ENCODE measurements around the gene SEMA3E.

The SEMA3E gene

GRCh38 chr7:83640731-83641537, 8.0 kb downstream of the SEMA3E start:
- H3K4me1 ChIP-seq (ENCODE audit: control extremely low read depth in 1 of 4, control insufficient read depth in 4 of 4, insufficient read depth in 4 of 4, low read length in 3 of 4): no peaks in the 10 kb centered on the region
- CTCF ChIA-PET: no interaction called here
- H3K36me3 ChIP-seq (ENCODE audit: control insufficient read depth in 4 of 4, insufficient read depth in 4 of 4, low read length in 3 of 4): no peaks in the 10 kb centered on the region
- H3K27ac ChIP-seq (ENCODE audit: insufficient read depth in 1 of 2, low read depth in 1 of 2, low read length in 2 of 2, poor library complexity in 1 of 2, severe bottlenecking in 2 of 2): no peak overlapping the region
- no peak for DNase-seq
- POLR2A ChIA-PET: no interaction called here
- H3K27me3 ChIP-seq (replicated peaks in 2 of 5; ENCODE audit: control insufficient read depth in 4 of 5, insufficient read depth in 5 of 5, low read length in 4 of 5): peaks cover 0 to 1% (median 0%) of the 10 kb centered on the region in 5 experiments
- no peak overlapping the region for H3K4me3 ChIP-seq (ENCODE audit: control insufficient read depth in 1 of 7, extremely low read depth in 1 of 7, insufficient read depth in 4 of 7, low read depth in 2 of 7, low read length in 6 of 7)
- no CpG with 5 or more reads among the region's 1 CpG for WGBS (ENCODE audit: insufficient coverage)
- H3K9me3 ChIP-seq (ENCODE audit: control extremely low read depth in 1 of 5, control insufficient read depth in 4 of 5, insufficient read depth in 2 of 5, low read depth in 1 of 5, low read length in 4 of 5): no peaks in the 10 kb centered on the region

- Histone ChIP-seq H3K4me3 (ENCODE audit: control insufficient read depth in 1 of 7, extremely low read depth in 1 of 7, insufficient read depth in 4 of 7, low read depth in 2 of 7, low read length in 6 of 7) (no peak overlapping the region), H3K9me3 (ENCODE audit: control extremely low read depth in 1 of 5, control insufficient read depth in 4 of 5, insufficient read depth in 2 of 5, low read depth in 1 of 5, low read length in 4 of 5) (no peaks in the 10 kb centered on the region), H3K27me3 (replicated peaks in 2 of 5; ENCODE audit: control insufficient read depth in 4 of 5, insufficient read depth in 5 of 5, low read length in 4 of 5) (peaks cover 0 to 1% (median 0%) of the 10 kb centered on the region in 5 experiments), H3K27ac (ENCODE audit: insufficient read depth in 1 of 2, low read depth in 1 of 2, low read length in 2 of 2, poor library complexity in 1 of 2, severe bottlenecking in 2 of 2) (no peak overlapping the region), H3K4me1 (ENCODE audit: control extremely low read depth in 1 of 4, control insufficient read depth in 4 of 4, insufficient read depth in 4 of 4, low read length in 3 of 4) (no peaks in the 10 kb centered on the region), H3K36me3 (ENCODE audit: control insufficient read depth in 4 of 4, insufficient read depth in 4 of 4, low read length in 3 of 4) (no peaks in the 10 kb centered on the region)
- no CpG with 5 or more reads among the region's 1 CpG for WGBS (ENCODE audit: insufficient coverage)
- no peak for DNase-seq
- CTCF ChIA-PET: no interaction called here
- POLR2A ChIA-PET: no interaction called here
These were observed 8.7 kb downstream of the SEMA3E start for GRCh38 chr7:83640240-83640639.

- ChIA-PET POLR2A (interaction anchor here (0.6 to 0.7 kb wide), 2 partner anchors 308 to 792 kb away, joined by 3 read pairs; no protein-coding TSS in a partner anchor), CTCF (no interaction called here)
- Histone ChIP-seq H3K9me3 (ENCODE audit: control extremely low read depth in 1 of 5, control insufficient read depth in 4 of 5, insufficient read depth in 2 of 5, low read depth in 1 of 5, low read length in 4 of 5) (no peaks in the 10 kb centered on the region), H3K4me1 (ENCODE audit: control extremely low read depth in 1 of 4, control insufficient read depth in 4 of 4, insufficient read depth in 4 of 4, low read length in 3 of 4) (no peaks in the 10 kb centered on the region), H3K27ac (ENCODE audit: insufficient read depth in 1 of 2, low read depth in 1 of 2, low read length in 2 of 2, poor library complexity in 1 of 2, severe bottlenecking in 2 of 2) (no peak overlapping the region), H3K27me3 (replicated peaks in 2 of 5; ENCODE audit: control insufficient read depth in 4 of 5, insufficient read depth in 5 of 5, low read length in 4 of 5) (no peaks in the 10 kb centered on the region), H3K36me3 (ENCODE audit: control insufficient read depth in 4 of 4, insufficient read depth in 4 of 4, low read length in 3 of 4) (no peaks in the 10 kb centered on the region), H3K4me3 (ENCODE audit: control insufficient read depth in 1 of 7, extremely low read depth in 1 of 7, insufficient read depth in 4 of 7, low read depth in 2 of 7, low read length in 6 of 7) (no peak overlapping the region)
- no CpG with 5 or more reads among the region's 2 CpGs for WGBS (ENCODE audit: insufficient coverage)
- no peak for DNase-seq
These were observed 15.4 kb downstream of the SEMA3E start for GRCh38 chr7:83633516-83633915.

- CTCF ChIA-PET: interaction anchor here (1.6 kb wide), 1 partner anchor 11 kb away, joined by 3 read pairs; no protein-coding TSS in a partner anchor
- no peak overlapping the region for H3K27ac ChIP-seq (ENCODE audit: insufficient read depth in 1 of 2, low read depth in 1 of 2, low read length in 2 of 2, poor library complexity in 1 of 2, severe bottlenecking in 2 of 2)
These were observed 19.6 kb downstream of the SEMA3E start for GRCh38 chr7:83629117-83629880.

GRCh38 chr7:83617858-83618257, 31.1 kb downstream of the SEMA3E start:
- H3K9me3 ChIP-seq (ENCODE audit: control extremely low read depth in 1 of 5, control insufficient read depth in 4 of 5, insufficient read depth in 2 of 5, low read depth in 1 of 5, low read length in 4 of 5): no peaks in the 10 kb centered on the region
- no peaks in the 10 kb centered on the region for H3K27me3 ChIP-seq (replicated peaks in 2 of 5; ENCODE audit: control insufficient read depth in 4 of 5, insufficient read depth in 5 of 5, low read length in 4 of 5)
- no peak overlapping the region for H3K4me3 ChIP-seq (ENCODE audit: control insufficient read depth in 1 of 7, extremely low read depth in 1 of 7, insufficient read depth in 4 of 7, low read depth in 2 of 7, low read length in 6 of 7)
- H3K4me1 ChIP-seq (ENCODE audit: control extremely low read depth in 1 of 4, control insufficient read depth in 4 of 4, insufficient read depth in 4 of 4, low read length in 3 of 4): no peaks in the 10 kb centered on the region
- ChIA-PET CTCF (interaction anchor here (1.1 kb wide), 1 partner anchor 12 kb away, joined by 3 read pairs; no protein-coding TSS in a partner anchor), POLR2A (no interaction called here)
- DNase-seq: no peak
- no peaks in the 10 kb centered on the region for H3K36me3 ChIP-seq (ENCODE audit: control insufficient read depth in 4 of 4, insufficient read depth in 4 of 4, low read length in 3 of 4)
- no peak overlapping the region for H3K27ac ChIP-seq (ENCODE audit: insufficient read depth in 1 of 2, low read depth in 1 of 2, low read length in 2 of 2, poor library complexity in 1 of 2, severe bottlenecking in 2 of 2)

More at GRCh38 chr7:83629117-83629880, 19.6 kb downstream of the SEMA3E start:
- no peak for DNase-seq
- POLR2A ChIA-PET: no interaction called here
- 82% methylated on average over 12 of the region's 12 CpGs for WGBS (ENCODE audit: insufficient coverage)
- no peak overlapping the region for H3K4me3 ChIP-seq (ENCODE audit: control insufficient read depth in 1 of 7, extremely low read depth in 1 of 7, insufficient read depth in 4 of 7, low read depth in 2 of 7, low read length in 6 of 7)
- no peaks in the 10 kb centered on the region for H3K36me3 ChIP-seq (ENCODE audit: control insufficient read depth in 4 of 4, insufficient read depth in 4 of 4, low read length in 3 of 4)
- H3K27me3 ChIP-seq (replicated peaks in 2 of 5; ENCODE audit: control insufficient read depth in 4 of 5, insufficient read depth in 5 of 5, low read length in 4 of 5): no peaks in the 10 kb centered on the region
- H3K9me3 ChIP-seq (ENCODE audit: control extremely low read depth in 1 of 5, control insufficient read depth in 4 of 5, insufficient read depth in 2 of 5, low read depth in 1 of 5, low read length in 4 of 5): no peaks in the 10 kb centered on the region
- H3K4me1 ChIP-seq (ENCODE audit: control extremely low read depth in 1 of 4, control insufficient read depth in 4 of 4, insufficient read depth in 4 of 4, low read length in 3 of 4): no peaks in the 10 kb centered on the region

GRCh38 chr7:83614112-83614511, 34.8 kb downstream of the SEMA3E start:
- Histone ChIP-seq H3K36me3 (ENCODE audit: control insufficient read depth in 4 of 4, insufficient read depth in 4 of 4, low read length in 3 of 4) (no peaks in the 10 kb centered on the region), H3K4me3 (ENCODE audit: control insufficient read depth in 1 of 7, extremely low read depth in 1 of 7, insufficient read depth in 4 of 7, low read depth in 2 of 7, low read length in 6 of 7) (no peak overlapping the region), H3K27ac (ENCODE audit: insufficient read depth in 1 of 2, low read depth in 1 of 2, low read length in 2 of 2, poor library complexity in 1 of 2, severe bottlenecking in 2 of 2) (no peak overlapping the region), H3K9me3 (ENCODE audit: control extremely low read depth in 1 of 5, control insufficient read depth in 4 of 5, insufficient read depth in 2 of 5, low read depth in 1 of 5, low read length in 4 of 5) (no peaks in the 10 kb centered on the region), H3K27me3 (replicated peaks in 2 of 5; ENCODE audit: control insufficient read depth in 4 of 5, insufficient read depth in 5 of 5, low read length in 4 of 5) (no peaks in the 10 kb centered on the region), H3K4me1 (ENCODE audit: control extremely low read depth in 1 of 4, control insufficient read depth in 4 of 4, insufficient read depth in 4 of 4, low read length in 3 of 4) (no peaks in the 10 kb centered on the region)
- DNase-seq: no peak
- WGBS (ENCODE audit: insufficient coverage): 67% methylated on average over 3 of the region's 3 CpGs
- ChIA-PET CTCF (no interaction called here), POLR2A (no interaction called here)

GRCh38 chr7:83613232-83613631, 35.7 kb downstream of the SEMA3E start:
- Histone ChIP-seq H3K27me3 (replicated peaks in 2 of 5; ENCODE audit: control insufficient read depth in 4 of 5, insufficient read depth in 5 of 5, low read length in 4 of 5) (no peaks in the 10 kb centered on the region), H3K36me3 (ENCODE audit: control insufficient read depth in 4 of 4, insufficient read depth in 4 of 4, low read length in 3 of 4) (no peaks in the 10 kb centered on the region), H3K4me1 (ENCODE audit: control extremely low read depth in 1 of 4, control insufficient read depth in 4 of 4, insufficient read depth in 4 of 4, low read length in 3 of 4) (no peaks in the 10 kb centered on the region), H3K9me3 (ENCODE audit: control extremely low read depth in 1 of 5, control insufficient read depth in 4 of 5, insufficient read depth in 2 of 5, low read depth in 1 of 5, low read length in 4 of 5) (no peaks in the 10 kb centered on the region), H3K27ac (ENCODE audit: insufficient read depth in 1 of 2, low read depth in 1 of 2, low read length in 2 of 2, poor library complexity in 1 of 2, severe bottlenecking in 2 of 2) (no peak overlapping the region), H3K4me3 (ENCODE audit: control insufficient read depth in 1 of 7, extremely low read depth in 1 of 7, insufficient read depth in 4 of 7, low read depth in 2 of 7, low read length in 6 of 7) (no peak overlapping the region)
- no peak for DNase-seq
- CTCF ChIA-PET: no interaction called here
- POLR2A ChIA-PET: no interaction called here
